ENCODE results near the gene CD28. TPM values are rescaled to one million over a fixed set of nuclear protein-coding genes. Genes with fewer than 3 reads are reported as not detected.

Gene CD28
- total RNA-seq, 1 experiment from 2014 or later, result not detected

DNA sequence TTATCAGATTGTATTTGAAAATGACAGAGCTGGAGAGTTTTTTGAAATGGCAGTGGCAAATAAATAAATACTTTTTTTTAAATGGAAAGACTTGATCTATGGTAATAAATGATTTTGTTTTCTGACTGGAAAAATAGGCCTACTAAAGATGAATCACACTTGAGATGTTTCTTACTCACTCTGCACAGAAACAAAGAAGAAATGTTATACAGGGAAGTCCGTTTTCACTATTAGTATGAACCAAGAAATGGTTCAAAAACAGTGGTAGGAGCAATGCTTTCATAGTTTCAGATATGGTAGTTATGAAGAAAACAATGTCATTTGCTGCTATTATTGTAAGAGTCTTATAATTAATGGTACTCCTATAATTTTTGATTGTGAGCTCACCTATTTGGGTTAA is 30.9 kb downstream of the CD28 start:
- DNase-seq (ENCODE audit: low spot score), result no peak
- in situ Hi-C loops (cut with HindIII; ENCODE audit: low sequenced_read_pairs), result no loop called here

GRCh38 chr2:203739351-203739750 is 32.9 kb downstream of the CD28 start:
- no peak for DNase-seq (ENCODE audit: low spot score)
- in situ Hi-C loops (cut with HindIII; ENCODE audit: low sequenced_read_pairs), result no loop called here

DNA sequence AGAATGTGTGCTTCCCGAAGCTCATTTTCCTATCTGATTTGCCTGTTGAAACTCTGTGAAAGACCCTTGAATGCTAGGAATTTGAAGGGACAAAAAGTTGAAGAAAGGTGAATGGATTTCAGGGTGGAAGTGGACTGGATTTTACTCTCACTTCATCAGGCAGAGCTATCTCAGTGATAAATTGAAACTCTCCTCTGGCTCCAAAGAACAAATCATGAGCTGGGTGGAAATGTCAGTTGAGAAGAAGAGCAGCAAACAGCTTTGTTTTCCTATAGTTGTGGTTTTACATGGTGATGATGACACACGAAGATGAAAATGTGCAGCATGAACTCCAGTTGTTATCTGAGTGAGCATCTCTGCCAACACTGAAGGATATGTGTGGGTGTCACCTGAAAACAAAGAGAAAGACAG is 34.4 kb downstream of the CD28 start:
- DNase-seq (ENCODE audit: low spot score), result no peak
- in situ Hi-C loops (cut with HindIII; ENCODE audit: low sequenced_read_pairs), result no loop called here

GRCh38 chr2:203741566-203741965 is 35.1 kb downstream of the CD28 start:
- in situ Hi-C loops (cut with HindIII; ENCODE audit: low sequenced_read_pairs), result no loop called here
- DNase-seq (ENCODE audit: low spot score), result no peak

- in situ Hi-C loops (cut with HindIII; ENCODE audit: low sequenced_read_pairs), result no loop called here
- peak; percentile 76 for DNase-seq (ENCODE audit: low spot score)
Measured at GRCh38 chr2:203743441-203743981, 37.1 kb downstream of the CD28 start.

DNA sequence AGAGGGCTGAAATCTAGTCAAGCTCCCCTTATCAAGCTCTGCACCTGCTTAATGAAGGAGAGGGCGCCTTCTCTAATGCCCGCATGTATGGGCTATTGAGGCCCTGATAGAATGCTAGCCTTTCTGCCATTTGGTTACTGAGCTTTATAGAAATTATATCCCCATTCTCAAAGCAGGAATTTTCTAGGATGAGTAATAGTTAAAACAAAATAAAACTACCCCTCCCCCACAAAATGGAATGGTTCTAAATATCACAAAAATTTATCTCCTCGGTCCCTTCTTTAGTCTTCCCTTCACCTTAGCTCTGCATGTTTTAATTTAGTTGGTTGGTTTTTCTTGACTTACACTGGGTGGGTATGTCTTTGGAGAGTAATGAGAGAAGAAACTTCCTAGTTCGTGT is 37.7 kb downstream of the CD28 start:
- in situ Hi-C loops (cut with HindIII; ENCODE audit: low sequenced_read_pairs), result no loop called here
- DNase-seq (ENCODE audit: low spot score), result no peak

- in situ Hi-C loops (cut with HindIII; ENCODE audit: low sequenced_read_pairs), result no loop called here
Measured at GRCh38 chr2:203745267-203745666, 38.8 kb downstream of the CD28 start.

GRCh38 chr2:203748331-203749126 is 42.1 kb downstream of the CD28 start:
- DNase-seq (ENCODE audit: low spot score), result no peak
- in situ Hi-C loops (cut with HindIII; ENCODE audit: low sequenced_read_pairs), result no loop called here

More at GRCh38 chr2:203745267-203745666, 38.8 kb downstream of the CD28 start:
- DNase-seq (ENCODE audit: low spot score), result no peak

GRCh38 chr2:203750346-203751068 is 44.1 kb downstream of the CD28 start:
- no peak for DNase-seq (ENCODE audit: low spot score)
- in situ Hi-C loops (cut with HindIII; ENCODE audit: low sequenced_read_pairs), result no loop called here

- no peak for DNase-seq (ENCODE audit: low spot score)
- in situ Hi-C loops (cut with HindIII; ENCODE audit: low sequenced_read_pairs), result no loop called here
Measured at GRCh38 chr2:203751685-203752271, 45.3 kb downstream of the CD28 start.

- no peak for DNase-seq (ENCODE audit: low spot score)
- in situ Hi-C loops (cut with HindIII; ENCODE audit: low sequenced_read_pairs), result no loop called here
Measured at GRCh38 chr2:203756161-203756560, 49.7 kb downstream of the CD28 start.

DNA sequence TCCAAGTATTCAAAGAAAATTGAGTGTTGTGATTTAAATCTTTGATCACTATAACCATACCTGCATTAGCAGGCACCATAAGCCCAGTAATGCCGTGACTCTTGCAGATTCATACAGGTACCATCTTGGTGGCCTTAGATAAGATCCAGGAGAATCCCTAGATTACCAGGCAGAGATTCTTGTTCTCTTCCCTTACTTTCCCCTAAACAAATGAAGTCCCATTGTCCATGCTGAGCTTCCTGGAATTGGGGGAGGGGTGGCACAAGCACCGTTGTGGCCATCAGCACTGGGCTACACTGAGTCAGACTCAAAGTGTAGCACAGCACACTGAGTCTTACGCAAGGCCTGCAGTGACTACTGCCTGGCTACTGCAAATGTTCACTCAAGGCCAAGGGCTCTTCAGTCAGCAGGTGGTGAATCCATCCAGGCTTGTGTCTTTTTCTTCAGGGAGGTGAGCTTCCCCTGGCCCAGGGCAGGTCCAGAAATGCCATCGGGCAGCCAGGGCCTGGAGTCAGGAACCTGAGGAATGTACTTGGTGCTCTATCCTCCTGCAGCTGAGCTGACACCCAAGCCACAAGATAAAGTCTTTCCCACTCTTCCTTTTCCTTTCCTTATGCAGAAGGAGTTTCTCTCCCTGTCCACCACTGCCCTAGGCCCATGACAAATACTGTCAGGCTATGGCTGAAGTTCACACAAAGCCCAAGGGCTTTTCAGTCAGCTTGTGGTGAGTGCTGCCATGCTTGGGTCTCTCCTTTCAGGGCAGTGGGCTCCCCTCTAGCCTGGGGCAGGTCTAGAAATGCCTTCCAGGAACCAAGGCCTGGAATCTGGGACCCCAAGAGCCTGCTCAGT is 52.6 kb downstream of the CD28 start:
- in situ Hi-C loops (cut with HindIII; ENCODE audit: low sequenced_read_pairs), result no loop called here
- DNase-seq (ENCODE audit: low spot score), result no peak

DNA sequence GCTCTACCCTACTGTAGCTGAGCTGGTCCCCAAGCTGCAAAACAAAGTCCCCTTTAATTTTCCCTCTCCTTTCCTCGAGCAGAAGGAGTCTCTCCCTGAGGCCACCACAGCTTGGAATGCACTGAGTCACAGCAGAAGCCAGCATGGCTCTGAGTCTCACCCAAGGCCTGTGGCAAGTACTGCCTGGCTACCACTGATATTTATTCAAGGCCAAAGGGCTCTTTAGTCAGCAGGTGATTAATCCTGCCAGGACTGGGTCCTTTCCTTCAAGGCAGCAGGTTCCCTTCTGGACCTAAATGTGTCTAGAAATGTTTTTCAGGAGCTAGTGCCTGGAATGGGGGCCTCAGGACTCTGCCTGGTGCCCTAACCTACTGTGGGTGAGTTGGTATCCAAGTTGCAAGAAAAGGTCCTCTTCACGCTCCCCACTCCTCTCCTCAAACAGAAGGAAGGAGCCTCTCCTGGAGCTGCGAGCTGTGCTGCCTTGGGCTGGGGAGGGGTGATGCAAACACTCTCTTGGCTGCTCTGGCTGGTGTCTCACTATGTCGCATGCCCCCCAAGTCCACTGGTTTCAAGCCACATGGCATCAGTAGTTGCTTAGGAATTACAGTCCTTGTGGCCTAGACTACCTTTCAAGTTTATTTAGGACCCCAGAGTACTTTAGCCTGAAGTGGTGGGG is 53.4 kb downstream of the CD28 start:
- DNase-seq (ENCODE audit: low spot score), result no peak

DNA sequence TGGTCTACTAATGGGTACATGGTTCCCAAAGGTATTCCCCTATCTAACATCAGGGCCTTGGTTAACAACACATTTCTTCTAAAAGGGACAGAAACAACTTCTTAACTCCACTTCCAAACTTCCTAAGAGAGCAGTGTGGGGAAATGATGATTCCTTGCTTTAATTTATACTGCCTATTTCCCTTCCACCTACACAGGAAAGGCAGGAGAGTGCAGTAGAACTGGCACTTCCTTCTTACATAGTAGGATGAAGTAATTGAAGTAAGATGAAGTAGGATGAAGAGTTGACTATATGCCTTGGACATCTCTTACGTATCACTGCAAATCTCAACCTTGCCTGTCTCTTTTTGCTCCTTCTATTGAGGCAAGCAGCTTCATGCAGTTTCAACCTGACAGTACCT is 54.7 kb downstream of the CD28 start:
- in situ Hi-C loops (cut with HindIII; ENCODE audit: low sequenced_read_pairs), result no loop called here
- no peak for DNase-seq (ENCODE audit: low spot score)

More for the DNA sequence above, 53.4 kb downstream of the CD28 start:
- in situ Hi-C loops (cut with HindIII; ENCODE audit: low sequenced_read_pairs), result no loop called here

GRCh38 chr2:203763241-203763937 is 57.0 kb downstream of the CD28 start:
- in situ Hi-C loops (cut with HindIII; ENCODE audit: low sequenced_read_pairs), result no loop called here
- no peak for DNase-seq (ENCODE audit: low spot score)

GRCh38 chr2:203763938-203764664 is 57.7 kb downstream of the CD28 start:
- in situ Hi-C loops (cut with HindIII; ENCODE audit: low sequenced_read_pairs), result no loop called here
- no peak for DNase-seq (ENCODE audit: low spot score)

DNA sequence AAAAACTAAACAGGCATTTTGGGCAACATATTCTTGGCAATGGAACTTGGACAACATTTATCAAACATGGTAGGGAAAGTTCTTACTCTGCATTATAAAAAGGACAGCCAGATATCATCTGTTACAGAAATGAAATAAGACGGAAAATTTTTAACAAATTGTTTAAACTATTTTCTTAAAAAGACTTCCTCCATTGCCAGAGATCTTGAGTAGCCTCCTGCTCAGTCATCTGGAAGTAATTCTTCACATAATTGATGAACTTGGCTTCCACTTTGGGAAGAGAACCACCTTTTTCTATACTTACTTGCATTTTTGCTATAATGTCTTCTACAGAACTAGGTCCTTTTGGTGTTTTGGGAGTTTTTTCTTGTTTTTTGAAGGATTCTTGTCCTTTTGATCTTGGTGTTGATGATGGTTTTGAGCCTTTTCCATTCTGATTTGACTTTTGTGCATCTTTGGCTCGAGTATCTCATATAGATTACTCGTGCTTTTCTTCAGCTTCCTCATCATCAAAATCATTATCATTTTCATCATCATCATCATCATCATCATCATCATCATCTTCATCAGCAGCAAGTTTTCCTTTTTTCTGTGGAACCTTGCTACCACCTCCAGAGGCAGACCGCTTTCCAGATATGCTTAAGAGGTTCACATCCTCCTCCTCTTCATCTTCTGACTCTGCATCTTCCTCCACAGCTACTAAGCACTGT is 66.2 kb downstream of the CD28 start:
- in situ Hi-C loops (cut with HindIII; ENCODE audit: low sequenced_read_pairs), result no loop called here
- no peak for DNase-seq (ENCODE audit: low spot score)

Measured in G401 (cell line).